ENCODE measurements around the gene RPLP2. TPM values are rescaled to one million over a fixed set of nuclear protein-coding genes. Genes with fewer than 3 reads are reported as not detected.

RPLP2 gene
- total RNA-seq, 1 experiment from 2014 or later: 2,582 TPM

DNA sequence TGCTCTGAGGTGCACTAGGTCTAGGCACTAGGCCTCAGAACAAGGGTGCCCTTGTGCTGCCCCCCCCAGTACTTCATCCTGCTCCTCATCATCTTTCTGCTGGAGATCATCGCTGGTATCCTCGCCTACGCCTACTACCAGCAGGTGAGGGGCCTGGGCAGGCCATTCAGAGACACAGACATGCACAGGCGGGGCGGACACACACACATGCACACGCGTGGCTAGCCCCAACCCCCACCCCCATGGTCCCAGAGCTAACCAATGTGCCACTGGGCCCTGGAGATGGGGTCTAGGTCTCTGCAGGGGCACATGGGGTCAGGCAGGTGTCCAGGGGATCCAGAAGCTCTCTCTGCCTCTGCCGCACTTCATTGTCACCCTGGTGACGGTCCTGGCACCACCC is 26.9 kb downstream of the RPLP2 start:
- no peak overlapping the region for H3K4me3 Mint-ChIP-seq
- CTCF ChIA-PET: interaction anchor here (1.7 kb wide), 1 partner anchor 12 kb away, joined by 4 read pairs; no protein-coding TSS in a partner anchor
- DNase-seq (ENCODE audit: low spot score) (no peak), ATAC-seq (no peak)
- no peak overlapping the region for H3K27ac Mint-ChIP-seq
- TF ChIP-seq ZNF425 (CRISPR knock-in tag; conservative IDR thresholded peaks at IDR 0.05): no peak
- no peak for TF ChIP-seq OVOL2 (CRISPR knock-in tag; IDR thresholded peaks at IDR 0.05; ENCODE audit: borderline replicate concordance)
- no peak for TF ChIP-seq ZNF416 (CRISPR knock-in tag; IDR thresholded peaks at IDR 0.05)
- TF ChIP-seq USF2 (CRISPR knock-in tag; IDR thresholded peaks at IDR 0.05): no peak
- TF ChIP-seq ZNF532 (CRISPR knock-in tag; IDR thresholded peaks at IDR 0.05; ENCODE audit: borderline replicate concordance): no peak
- no peak for TF ChIP-seq SOX15 (CRISPR knock-in tag; IDR thresholded peaks at IDR 0.05)
- TF ChIP-seq ATF2 (CRISPR knock-in tag; IDR thresholded peaks at IDR 0.05; ENCODE audit: borderline replicate concordance, low read depth): no peak
- TF ChIP-seq FOXP1 (CRISPR knock-in tag; IDR thresholded peaks at IDR 0.05; ENCODE audit: borderline replicate concordance): no peak
- no peak for TF ChIP-seq PRRX2 (CRISPR knock-in tag; IDR thresholded peaks at IDR 0.05)
- TF ChIP-seq, protein P1, sequence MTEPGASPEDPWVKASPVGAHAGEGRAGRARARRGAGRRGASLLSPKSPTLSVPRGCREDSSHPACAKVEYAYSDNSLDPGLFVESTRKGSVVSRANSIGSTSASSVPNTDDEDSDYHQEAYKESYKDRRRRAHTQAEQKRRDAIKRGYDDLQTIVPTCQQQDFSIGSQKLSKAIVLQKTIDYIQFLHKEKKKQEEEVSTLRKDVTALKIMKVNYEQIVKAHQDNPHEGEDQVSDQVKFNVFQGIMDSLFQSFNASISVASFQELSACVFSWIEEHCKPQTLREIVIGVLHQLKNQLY (CRISPR knock-in tag; IDR thresholded peaks at IDR 0.05): no peak
- no peak for TF ChIP-seq TP53 (CRISPR knock-in tag; IDR thresholded peaks at IDR 0.05)
- TF ChIP-seq CREB1 (CRISPR knock-in tag; IDR thresholded peaks at IDR 0.05): no peak
- H3K4me1 Mint-ChIP-seq: peaks cover 32% of the 10 kb centered on the region
- H3K27me3 Mint-ChIP-seq (ENCODE audit: low read depth): peaks cover 10% of the 10 kb centered on the region
- H3K36me3 Mint-ChIP-seq: peaks cover 13% of the 10 kb centered on the region
- POLR2A ChIA-PET: interaction anchor here (0.7 to 1.0 kb wide), 2 partner anchors 16 to 32 kb away, joined by 3 to 6 read pairs; no protein-coding TSS in a partner anchor
- no peaks in the 10 kb centered on the region for H3K9me3 Mint-ChIP-seq

- Mint-ChIP-seq H3K4me3 (no peak overlapping the region), H3K9me3 (no peaks in the 10 kb centered on the region), H3K36me3 (peaks cover 13% of the 10 kb centered on the region), H3K4me1 (peaks cover 27% of the 10 kb centered on the region), H3K27ac (no peak overlapping the region), H3K27me3 (ENCODE audit: low read depth) (peaks cover 3% of the 10 kb centered on the region)
- TF ChIP-seq HMGXB4 (CRISPR knock-in tag; IDR thresholded peaks at IDR 0.05) (no peak), ATF1 (CRISPR knock-in tag; IDR thresholded peaks at IDR 0.05) (0 out of 2 replicates have a peak, but pooled peaks have one; percentile 33)
- ChIA-PET POLR2A (interaction anchor here (0.7 to 1.0 kb wide), 2 partner anchors 17 to 33 kb away, joined by 3 to 6 read pairs; no protein-coding TSS in a partner anchor), CTCF (interaction anchor here (1.4 to 2.2 kb wide), 4 partner anchors 8 to 31 kb away, joined by 4 to 16 read pairs (median 6); partner anchors contain the start of genes CRACR2B and PNPLA2)
- no peak for DNase-seq (ENCODE audit: low spot score)
- ATAC-seq: no peak
Measured at GRCh38 chr11:837189-837989, 27.6 kb downstream of the RPLP2 start.
